HG02938 (cell line): ENCODE data around the gene ZNF512.
A peak's percentile ranks its signal among the peaks of the same experiment; 100 is the strongest.
"Not testable (repeated sequence)": the region's sequence is repeated elsewhere in the genome, so short reads cannot be mapped to it uniquely, and the experiment has no call there.

ENCODE experiments used
- ATAC-seq: cut with Tn5 transposase; IDR thresholded peaks from one replicate; pipeline ENCODE4 v1.9.1; 2021; ENCODE audit warnings: mild to moderate bottlenecking, moderate library complexity; ENCODE audit not compliant: unreplicated experiment

Gene ZNF512

DNA sequence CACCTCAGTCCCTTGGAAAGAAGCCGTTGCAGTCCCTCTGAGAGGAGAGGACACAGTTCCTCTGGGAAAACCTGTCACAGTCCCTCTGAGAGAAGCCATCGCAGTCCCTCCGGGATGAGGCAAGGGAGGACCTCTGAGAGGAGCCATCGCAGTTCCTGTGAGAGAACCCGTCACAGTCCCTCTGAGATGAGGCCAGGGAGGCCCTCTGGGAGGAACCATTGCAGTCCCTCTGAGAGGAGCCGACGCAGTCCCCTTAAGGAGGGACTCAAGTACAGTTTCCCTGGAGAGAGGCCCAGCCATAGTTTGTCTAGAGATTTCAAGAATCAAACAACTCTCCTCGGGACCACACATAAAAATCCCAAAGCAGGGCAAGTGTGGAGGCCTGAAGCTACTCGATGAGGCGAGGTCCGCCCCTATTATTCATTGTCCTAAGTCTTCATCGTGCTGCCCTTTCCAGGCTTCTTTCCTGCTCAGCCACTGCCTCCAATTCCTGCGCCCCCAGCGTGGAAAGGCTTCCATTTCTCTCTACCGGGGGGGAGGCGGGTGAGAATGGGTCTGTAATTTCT is 630 bp upstream of the ZNF512 start:
- ATAC-seq = no peak

DNA sequence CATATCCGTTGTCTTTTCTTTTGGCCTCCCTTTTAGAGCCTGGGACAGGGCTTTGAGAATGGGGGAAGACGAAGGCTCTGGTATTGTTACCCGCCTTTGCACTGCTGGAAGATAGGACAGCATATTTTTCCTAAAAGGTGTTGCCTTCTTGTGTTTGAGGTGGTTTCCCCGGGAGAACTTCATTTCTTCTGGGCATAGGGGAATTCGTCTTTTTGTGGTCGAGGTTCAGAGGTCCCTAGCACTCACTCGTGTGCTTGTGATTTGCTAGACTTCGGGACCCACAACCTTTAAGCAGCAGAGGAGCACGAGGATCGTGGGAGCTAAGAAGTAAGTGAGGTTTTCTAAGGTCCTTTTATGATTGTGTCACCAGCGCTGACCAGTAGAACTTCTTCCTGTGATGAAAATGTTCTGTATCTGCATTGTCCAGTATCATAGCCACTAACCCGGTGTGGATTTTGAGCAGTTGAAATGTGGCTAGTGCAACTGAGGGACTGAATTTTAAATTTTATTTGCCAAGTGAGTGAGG is 611 bp downstream of the ZNF512 start:
- no peak for ATAC-seq

DNA sequence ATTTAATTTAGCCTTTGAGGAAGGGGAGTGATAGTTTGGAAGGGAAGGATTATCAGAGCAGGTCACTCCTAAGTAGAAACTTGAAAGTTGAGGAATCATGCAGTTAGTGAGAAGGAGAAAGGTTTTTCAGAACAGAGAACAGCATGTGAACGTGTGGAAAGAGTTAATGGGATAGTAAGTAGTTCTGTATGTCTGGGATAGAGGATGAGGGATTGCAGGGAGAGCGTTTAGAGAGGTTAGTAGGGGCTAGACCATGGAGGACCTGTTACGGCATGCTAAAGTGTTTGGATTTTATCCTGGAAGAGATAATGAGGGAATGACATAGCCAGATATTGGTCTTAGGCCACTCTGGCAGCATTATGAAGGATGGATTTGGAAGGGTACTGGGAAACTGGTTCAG is 1.8 kb downstream of the ZNF512 start:
- no peak for ATAC-seq

DNA sequence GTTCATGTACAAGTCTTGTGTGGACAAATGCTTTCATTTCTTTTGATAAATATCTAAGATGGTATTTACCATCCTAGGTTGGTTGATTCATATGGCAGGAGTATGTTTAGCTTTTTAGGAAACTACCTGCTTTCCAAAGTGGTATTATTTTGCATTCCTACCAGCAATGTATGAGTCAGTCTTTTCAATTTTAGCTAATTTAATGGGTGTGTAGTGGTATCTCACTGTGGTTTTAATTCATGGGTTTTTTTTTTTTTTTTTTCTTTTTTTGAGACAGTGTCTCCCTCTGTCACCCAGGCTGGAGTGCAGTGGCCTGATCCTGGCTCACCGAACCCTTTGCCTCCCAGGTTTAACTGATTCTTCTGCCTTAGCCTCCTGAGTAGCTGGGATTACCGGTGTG is 4.2 kb downstream of the ZNF512 start:
- ATAC-seq = no peak

DNA sequence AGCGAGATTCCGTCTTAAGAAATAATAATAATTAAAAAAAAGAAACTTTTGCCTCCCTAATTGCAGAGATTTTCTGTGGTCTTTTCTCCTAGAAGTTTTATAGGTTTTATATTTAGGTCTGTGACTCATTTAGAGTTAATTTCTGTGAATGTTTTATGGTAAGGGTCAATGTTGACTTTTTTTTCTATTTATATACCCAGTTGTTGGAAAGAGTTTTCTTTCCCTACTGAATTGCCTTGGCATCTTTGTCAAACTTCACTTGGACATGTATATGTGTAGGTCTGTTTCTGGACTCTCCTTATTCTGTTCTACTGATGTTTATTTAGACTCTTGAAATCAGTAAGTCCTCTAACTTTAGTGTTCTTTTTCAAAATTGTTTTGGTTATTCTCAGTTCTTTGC is 5.5 kb downstream of the ZNF512 start:
- no peak for ATAC-seq

DNA sequence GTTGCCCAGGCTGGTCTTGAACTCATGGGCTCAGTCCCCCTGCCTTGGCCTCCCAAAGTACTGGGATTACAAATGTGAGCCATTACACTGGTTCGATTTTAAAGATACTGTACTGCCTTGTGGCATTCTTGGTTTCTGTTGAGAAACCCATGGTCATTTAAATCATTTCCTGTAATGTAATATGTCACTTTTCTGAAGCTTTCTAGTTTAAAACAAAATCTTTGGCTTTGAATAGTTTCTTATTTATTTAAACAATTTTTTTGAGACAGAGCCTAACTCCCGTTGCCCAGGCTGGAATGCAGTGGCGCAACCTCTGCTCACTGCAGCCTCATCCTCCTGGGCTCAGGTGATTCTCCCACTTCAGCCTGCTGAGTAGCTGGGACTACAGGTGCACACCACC is 8.9 kb downstream of the ZNF512 start:
- ATAC-seq = no peak

DNA sequence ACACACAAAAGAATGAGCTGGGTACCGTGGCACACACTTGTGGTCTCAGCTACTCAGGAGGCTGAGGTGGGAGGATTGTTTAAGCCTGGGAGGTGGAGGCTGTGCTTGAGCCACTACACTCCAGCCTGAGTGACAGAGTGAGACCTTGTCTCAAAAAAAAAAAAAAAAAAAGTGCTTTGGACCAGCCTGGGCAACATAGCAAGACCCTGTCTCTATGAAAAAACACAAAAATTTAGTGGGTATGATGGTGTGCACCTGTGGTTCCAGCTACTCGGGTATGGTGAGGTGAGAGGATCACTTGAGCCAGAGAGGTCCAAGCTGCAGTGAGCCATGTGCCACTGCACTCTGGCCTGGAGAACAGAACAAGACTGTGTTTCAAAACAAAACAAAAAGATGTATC is 10.4 kb downstream of the ZNF512 start:
- ATAC-seq = no peak

DNA sequence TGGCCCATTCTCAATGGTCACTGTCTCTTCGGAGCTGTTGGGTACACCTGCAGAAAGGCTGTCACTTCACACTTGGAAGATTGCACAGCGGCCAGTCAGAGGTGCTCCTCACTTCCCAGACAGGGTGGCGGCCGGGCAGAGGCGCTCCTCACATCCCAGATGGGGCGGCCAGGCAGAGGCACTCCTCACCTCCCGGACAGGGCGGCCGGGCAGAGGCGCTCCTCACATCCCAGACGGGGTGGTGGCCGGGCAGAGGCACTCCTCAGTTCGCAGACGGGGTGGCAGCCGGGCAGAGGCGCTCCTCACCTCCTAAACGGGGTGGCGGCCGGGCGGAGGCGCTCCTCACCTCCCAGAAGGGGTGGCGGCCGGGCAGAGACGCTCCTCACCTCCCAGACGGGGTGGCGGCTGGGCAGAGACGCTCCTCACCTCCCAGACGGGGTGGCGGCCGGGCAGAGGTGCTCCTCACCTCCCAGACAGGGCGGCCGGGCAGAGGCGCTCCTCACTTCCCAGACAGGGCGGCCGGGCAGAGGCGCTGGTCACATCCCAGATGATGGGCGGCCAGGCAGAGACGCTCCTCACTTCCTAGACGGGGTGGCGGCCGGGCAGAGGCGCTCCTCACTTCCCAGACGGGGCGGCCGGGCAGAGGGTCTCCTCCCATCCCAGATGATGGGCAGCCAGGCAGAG is 11.3 kb downstream of the ZNF512 start:
- not testable (repeated sequence) for ATAC-seq

DNA sequence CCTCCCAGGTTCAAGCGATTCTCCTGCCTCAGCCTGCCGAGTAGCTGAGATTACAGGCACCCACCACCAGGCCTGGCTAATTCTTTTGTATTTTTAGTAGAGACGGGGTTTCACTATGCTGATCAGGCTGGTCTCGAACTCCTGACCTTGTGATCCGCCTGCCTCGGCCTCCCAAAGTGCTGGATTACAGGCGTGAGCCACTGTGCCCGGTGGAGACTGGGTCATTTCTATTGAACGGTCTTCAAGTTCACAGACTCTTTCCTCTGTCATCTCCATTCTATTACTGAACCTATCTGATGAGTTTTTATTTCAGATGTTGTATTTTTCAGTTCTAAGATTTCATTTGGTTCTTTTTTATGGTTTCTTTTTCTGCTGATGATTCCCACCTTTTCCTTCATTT is 12.6 kb downstream of the ZNF512 start:
- not testable (repeated sequence) for ATAC-seq

DNA sequence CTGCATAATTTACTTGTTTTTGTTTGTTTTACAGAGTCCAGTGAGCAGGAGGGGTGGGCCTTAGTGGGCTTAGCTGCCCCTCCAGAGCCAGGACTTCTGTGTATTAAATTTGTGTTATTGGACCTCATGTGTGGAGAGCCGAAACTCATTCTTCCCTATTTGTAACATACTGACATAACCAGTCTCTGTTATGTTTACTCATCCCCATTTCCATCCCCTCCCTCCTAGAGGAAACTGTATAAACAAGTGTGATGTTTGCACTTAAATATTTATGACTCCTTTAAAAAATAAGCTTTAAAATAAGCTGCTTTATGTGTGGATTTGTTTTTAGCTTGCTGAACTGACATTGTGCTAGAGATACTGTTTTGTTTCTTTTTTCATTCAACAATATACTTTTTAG is 13.8 kb downstream of the ZNF512 start:
- no peak for ATAC-seq

DNA sequence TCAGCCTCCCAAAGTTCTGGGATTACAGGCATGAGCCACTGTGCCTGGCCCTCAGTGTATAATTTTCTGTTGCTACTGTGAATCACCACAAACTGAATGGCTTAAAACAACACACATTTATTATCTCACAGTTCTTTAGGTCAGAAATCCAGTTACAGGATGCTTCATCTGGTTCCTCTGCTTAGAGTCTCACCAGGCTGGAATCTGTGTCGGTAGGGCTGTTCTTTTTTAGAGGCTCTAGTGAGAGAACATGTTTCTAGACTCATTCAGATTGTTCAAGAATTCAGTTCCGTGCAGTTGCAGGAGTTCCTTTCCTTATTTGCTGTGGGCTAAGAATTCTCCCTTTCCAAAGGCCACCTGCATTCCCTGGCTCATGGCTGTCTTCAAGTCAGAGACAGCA is 23.8 kb downstream of the ZNF512 start:
- no peak for ATAC-seq

DNA sequence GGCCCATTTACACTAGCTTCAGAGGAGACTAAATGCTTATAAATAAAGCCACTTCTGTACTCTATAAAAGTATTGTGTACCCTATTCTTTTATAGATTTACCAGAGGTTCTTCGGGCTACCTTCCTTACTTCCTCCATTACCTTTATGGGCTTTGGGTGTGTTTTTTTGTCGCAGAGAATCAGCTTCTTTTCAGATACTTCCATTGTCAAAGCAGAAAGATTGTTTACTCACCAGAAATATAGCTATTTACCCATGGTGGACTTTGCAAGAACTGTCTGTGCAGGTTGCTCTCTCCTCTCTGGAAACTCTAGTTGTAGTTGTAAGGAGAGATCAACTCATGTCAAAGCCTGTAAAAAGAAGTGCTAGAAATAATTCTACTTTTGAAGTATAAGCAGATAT is 31.1 kb downstream of the ZNF512 start:
- ATAC-seq = no peak

DNA sequence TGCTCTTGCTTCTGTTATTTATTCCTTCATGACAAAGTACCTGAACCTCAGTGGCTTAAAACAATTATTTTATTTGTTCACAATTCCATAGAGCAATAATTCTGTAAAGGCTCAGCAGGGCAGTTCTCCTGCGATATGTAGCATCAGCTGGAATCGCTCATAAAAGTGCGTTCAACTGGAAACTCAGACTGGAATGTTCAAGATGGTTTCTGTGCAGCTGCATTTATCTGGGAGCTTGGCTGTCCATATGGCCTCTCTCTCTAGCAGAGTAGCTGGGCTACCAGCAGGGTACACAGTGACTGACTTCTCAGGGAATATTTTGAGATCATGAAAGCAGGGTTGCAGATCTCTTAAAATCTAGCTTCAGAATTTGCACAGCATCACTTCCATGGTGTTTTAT is 32.5 kb downstream of the ZNF512 start:
- ATAC-seq = no peak

DNA sequence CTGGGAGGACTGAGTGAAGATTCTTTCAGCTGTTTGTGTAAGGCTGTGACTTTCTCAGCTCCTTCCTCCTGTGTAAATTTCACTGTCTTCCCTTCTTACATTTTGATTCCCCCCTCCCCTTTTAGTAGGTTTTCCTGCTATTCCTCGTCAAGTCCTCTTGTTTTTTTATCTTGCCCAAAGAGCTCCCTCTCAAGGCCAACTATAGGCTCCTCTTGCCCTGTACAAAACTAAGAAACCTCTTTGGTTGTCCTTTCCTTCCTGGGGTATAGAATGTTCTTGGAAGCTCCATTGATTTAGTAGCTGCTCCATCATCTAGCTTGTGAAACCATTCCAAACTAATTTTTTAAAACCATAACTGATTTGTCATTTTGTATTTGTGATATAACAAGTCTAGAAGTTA is 38.7 kb downstream of the ZNF512 start:
- ATAC-seq = no peak

DNA sequence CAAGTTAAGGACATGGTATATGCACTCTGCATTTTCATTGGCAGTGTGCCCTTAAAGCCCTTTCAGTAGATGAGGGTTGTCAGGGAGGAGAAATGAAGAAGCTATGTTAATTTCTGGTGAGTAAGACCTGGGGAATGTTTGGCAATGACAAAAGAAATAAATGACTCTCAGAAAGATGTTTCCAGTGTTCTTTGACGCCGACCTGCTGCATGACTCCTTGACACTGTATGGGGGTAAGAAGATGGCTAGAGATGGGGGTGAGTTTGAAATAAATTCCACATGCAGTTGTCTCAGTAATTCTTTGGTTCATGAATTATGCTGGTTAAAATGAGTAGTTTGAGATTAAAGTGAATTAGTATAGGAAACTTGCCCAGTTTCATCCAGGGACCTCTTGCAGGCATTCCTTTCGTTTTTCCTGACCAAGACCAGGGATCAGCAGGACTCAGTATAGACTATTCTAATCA is 40.1 kb downstream of the ZNF512 start:
- no peak for ATAC-seq

DNA sequence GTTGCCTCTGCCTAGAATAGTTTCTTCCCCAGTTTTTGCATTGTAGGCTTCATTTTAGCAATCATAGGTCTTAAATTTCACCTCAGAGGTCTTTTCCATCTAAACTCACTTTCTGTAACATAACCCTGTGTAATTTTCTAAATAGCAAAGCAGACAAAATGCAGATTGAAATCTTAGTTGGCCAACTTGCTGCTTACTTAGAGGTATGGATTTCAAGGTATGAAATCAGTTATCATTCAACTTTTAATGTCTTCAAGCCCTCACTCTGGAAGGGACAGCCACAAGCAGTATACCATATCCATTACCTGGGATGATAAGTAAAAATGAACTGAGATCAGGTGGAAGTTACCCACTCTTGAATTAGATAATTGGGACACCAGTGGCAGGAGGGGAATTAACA is 42.1 kb downstream of the ZNF512 start:
- ATAC-seq = no peak

DNA sequence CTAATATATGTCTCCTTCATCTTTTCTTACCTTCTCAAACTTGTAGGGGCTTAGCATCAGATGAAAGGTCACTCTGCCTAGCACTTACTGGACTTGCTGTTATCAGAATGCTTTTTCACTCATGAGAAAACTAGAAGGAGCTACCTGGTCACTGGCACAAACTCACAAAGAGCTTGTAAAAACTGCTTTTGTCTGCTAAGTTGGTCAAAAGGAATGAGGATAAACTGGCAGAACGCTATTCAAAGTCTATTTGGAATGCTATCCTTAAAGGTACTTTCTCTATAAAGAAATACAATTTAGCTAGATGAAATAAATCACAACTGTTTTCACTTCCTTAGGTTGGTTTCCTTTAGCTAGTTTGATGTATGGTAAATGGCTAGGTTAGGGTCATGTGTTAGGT is 43.5 kb downstream of the ZNF512 start:
- not testable (repeated sequence) for ATAC-seq

DNA sequence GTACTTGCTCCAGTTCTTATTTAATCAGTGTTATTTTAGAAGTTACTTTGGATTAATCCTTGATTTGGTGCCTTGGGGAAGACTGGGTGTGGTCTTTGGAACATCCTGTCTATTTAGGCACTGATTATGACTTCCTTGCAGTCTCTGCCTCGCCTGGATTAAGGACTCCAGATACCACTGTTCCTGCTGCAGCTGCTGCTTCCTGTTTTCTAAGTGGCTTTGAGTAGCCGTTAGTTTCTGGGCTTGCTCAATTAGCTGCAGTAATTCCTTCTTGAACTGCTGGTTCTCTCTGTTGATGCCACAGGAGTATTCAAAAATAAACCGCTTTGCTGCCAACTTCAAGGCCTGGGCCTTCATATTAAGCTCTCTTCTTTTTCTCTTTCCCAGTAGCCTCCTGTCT is 44.1 kb downstream of the ZNF512 start:
- ATAC-seq = not testable (repeated sequence)

DNA sequence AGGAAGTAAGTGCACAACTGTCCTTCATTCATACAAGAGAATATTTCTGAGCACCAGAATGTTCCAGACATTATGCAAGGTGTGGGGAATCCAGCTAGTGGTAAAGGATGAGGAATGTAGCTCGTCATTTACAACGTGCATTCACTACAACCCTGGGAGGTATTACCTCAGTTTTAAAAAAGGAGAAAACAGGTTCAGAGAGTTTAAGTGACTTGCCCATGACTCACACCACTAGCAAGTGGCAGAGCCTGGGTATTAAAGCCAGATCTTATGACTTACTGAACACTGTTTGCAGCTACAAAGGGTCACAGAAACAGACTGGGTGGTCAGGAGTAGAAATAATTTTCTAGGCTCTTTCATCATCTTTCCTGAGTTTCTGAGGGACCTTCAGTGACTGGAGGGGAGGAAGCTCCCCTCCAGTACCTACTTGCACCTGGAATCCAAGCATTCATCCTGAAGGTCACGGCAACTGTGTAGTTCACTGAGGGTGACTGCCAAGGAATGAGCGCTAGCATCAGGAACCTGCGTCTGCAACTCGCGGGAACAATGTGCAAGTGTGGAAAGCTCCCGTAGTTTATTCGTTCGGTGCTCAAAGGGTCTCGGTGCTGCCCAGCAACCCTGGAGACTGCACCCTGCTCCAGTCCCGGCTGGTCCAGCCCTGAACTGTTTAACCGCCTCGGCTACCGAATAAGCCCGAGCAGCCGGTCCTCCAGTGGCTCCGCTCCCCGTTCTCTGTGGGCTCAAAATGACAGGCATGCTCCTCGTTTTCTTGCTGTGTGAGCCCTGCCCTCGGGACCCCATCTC is 45.3 kb downstream of the ZNF512 start:
- peak; percentile 23 for ATAC-seq

DNA sequence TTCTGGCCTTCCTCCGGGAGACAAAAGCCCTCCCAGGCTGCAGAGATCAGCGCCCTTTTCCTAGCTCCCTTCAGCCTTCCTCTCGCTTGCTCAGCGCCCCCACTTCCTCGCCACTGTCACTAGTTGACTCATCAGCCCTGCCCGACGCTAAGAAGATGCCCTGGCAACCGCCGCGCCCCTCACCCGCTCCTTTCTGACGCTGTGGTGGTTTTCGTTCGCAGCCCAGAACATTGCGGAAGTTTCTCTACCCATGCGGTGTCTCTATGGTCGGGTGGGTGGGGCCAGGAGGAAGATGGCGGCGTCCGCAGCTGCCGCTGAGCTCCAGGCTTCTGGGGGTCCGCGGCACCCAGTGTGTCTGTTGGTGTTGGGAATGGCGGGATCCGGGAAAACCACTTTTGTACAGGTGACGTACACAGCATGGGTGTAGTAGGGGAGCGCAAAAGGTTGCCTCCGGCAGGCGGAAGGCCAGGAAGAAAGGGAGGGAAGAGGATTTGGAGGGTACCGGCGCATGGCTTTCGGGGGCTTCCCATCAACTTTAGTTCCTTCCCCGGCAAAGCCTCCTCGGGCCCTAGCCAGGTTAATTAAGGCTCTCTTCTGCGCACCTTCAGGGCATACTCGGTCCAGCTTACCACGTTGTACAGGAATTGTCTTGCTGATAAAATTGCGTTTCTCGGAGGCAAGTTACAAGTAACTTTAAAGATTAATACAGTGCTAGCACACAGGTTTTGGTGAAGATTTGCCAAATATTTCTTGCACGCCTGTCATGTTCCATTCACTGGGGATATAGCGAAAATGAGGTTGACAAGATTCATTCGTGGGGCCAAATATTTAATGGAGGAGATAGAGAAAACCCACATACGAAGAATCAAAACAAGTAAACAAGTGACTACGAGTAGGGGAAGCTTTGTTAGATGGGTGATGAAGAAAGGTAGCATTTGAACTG is 46.2 kb downstream of the ZNF512 start, which contains the start of the genes CCDC121 and GPN1:
TSS of gene CCDC121 (minus strand) at position 246 of the 943 bp plus-strand sequence. CDS start 1,213 bp downstream, outside the sequence.
TSS of gene GPN1 (plus strand) at position 284 of the 943 bp plus-strand sequence. CDS start at position 293, 9 bp downstream.
- peak; percentile 96 for ATAC-seq
